GM21390 (cell line): Measurements from ENCODE around the gene MBD1.
"Not testable (repeated sequence)": the region's sequence is repeated elsewhere in the genome, so short reads cannot be mapped to it uniquely, and the experiment has no call there.

Source experiments
- ATAC-seq: cut with Tn5 transposase; IDR thresholded peaks from one replicate; pipeline ENCODE4 v1.9.1; 2021; ENCODE audit not compliant: unreplicated experiment

MBD1 gene

GRCh38 chr18:50281295-50281971 lies at the start of gene MBD1:
TSS of gene MBD1 (minus strand) at chr18:50281523. CDS start at chr18:50279992, 1,531 bp downstream.
- peak; percentile 90 for ATAC-seq

GRCh38 chr18:50330176-50330575 lies 48.9 kb upstream of the MBD1 start:
- no peak for ATAC-seq

- no peak for ATAC-seq
These were observed 46.7 kb upstream of the MBD1 start for GRCh38 chr18:50327983-50328382.

GRCh38 chr18:50320719-50321118 lies 39.4 kb upstream of the MBD1 start:
- ATAC-seq = peak; percentile 89

DNA sequence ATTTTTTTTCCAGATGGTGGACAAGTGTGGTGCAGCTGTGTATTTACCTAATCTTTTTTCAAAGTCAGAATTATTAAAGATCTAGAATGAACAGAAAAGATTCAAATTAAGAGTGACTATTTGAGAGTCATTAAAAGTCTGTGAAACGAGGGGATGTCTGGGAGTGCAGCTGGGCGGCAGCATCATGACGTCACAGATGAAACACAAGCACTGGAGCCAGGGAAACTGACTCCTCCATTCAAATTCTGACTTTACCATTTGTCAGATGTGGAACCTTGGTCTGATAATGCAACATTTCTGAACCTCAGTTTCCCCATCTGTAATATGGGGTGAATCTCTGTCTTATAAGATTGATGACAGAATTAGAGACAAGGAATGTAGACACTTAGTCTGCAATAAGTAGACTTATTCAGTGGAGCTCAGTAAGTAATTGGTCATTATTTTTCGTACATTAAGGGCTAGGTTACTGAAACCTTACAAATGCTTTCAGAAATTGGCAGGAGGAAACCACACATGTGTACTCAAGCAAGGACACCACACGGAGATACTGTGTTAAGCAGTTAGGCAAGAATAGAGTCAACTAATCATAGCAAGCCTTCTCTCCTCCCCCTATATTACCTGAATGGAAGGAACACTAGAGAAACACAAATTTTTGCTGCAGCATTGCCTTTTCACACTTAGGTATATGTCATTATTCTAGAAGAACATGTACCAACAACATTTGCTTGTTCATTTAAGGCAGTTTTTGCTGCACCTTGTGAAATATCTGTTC lies 34.0 kb upstream of the MBD1 start:
- peak; percentile 67 for ATAC-seq

DNA sequence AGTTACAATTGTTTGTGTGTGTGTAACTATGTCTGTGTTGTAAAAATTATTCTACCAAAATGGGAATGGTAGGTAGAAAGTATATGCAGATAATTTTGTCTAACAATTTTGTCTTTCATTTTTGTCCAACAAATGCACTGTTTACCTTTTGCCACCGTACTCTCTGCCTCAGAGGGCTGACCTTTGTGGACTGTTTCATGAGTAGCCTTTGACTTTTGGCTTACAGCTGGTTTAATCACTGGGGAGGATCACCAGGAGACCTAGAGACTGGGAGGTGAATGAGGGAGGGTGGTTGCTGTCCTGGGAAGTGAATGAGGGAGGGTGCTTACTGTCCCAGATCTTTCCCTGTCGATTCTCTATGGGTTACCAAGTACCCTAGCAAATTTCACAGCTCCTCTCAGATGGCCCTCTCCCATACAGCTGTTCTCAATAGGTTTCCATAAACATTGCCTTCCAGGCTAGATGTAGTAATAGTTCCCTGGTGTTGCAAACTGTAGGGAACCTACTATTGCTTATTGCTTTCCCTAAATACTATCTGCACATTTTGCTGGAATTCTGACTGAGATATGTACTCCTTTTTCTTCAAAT lies 32.6 kb upstream of the MBD1 start:
- ATAC-seq = no peak

DNA sequence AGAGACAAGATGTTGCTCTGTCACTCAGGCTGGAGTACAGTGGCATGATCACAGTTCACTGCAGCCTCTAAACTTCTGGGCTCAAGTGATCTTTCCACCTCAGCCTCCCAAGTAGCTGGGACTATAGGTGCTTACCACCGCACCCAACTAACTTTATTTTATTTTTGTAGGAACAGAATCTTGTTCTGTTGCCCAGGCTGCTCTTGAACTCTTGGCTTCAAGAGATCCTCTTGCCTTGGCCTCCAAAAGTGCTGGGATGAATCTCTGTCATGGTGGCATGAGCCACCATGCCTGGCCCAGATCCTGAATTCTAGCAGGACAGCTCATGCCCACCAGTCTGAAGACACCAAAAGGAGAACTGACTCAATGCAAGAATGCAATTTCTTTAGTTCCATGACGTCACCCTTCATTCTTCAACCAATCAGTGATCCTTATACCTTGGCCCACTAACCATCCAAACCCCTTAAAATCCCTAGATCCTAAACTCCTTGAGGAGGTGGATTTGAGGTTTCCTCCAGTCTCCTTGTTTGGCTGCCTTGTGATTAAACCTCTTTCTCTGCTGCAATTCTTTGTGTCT lies 31.8 kb upstream of the MBD1 start:
- peak; percentile 18 for ATAC-seq

GRCh38 chr18:50312296-50313030 lies 31.1 kb upstream of the MBD1 start:
- ATAC-seq = peak; percentile 74

GRCh38 chr18:50311650-50312049 lies 30.3 kb upstream of the MBD1 start:
- ATAC-seq = no peak

DNA sequence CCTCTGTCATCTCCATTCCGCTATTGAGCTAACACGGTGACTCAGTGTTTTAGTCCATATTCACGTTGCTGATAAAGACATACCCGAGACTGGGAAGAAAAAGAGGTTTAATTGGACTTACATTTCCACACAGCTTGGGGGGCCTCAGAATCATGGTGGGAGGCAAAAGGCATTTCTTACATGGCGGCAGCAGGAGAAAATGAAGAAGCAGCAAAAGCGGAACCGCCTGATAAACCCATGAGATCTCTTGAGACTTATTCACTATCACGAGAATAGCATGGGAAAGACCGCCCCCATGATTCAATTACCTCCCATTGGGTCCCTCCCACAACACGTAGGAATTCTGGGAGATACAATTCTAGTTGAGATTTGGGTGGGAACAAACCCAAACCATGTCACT lies 28.8 kb upstream of the MBD1 start:
- no peak for ATAC-seq

DNA sequence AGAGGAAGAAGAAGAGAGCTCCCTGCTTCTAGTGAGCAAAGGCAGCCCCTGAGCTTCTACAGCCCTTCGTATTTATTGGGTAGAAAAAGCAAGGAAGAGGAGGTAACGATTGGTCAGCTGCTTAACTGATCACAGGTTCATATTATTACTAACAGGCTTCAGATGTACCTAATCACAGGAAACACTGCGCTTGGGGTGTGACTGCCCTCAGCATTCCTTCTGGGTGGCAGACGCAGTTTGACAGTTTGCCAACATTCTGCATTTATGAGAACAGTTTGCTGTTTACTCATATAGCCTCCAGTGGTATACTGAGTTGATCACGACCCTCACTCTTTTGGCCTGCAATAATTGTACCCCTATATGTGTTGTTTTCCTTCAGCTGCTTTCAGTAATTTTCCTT lies 27.5 kb upstream of the MBD1 start:
- ATAC-seq = not testable (repeated sequence)

- ATAC-seq = peak; percentile 81
These were observed 26.6 kb upstream of the MBD1 start for GRCh38 chr18:50307738-50308470.

- no peak for ATAC-seq
These were observed 26.0 kb upstream of the MBD1 start for GRCh38 chr18:50307400-50307737.

DNA sequence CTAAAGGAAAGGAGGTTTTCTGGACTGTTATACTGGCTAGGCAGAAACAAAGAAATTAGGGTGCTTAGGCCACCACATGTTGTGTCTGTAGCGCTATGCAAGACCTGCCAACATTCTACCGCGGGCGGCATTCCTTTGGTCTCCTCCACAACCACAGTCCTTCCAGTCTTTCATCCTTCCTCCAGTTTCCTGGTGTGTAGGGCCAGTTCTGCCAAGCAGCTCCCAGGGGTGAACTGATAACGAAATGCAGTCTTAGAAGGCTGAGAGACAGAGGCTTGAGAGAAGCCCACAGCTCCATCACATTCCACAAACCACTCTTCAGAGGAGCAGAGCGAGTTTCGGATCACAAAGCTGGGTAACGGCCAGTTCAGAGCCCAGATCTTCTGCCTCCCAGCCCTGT lies 25.6 kb upstream of the MBD1 start:
- no peak for ATAC-seq

DNA sequence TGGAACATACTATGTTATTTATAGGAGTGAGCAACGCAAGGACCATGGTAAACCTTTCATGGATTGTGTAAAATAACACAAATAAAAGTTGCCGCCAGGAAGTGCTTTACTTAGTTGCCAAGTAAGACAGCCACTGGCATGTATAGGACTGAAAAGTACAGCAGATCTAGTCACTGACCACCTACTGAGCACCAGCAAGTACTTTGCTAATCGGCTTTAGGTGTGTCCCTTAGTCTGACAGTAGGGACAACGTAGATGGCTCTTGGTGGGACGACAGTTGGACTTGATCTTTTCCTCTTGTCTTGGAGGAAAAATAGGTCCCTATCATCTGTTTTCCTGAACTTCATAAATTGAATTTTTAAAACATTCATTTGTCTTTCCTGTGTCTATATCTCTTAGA lies 19.8 kb upstream of the MBD1 start:
- ATAC-seq = no peak

- no peak for ATAC-seq
These were observed 18.5 kb upstream of the MBD1 start for GRCh38 chr18:50299626-50300388.

- no peak for ATAC-seq
These were observed 17.3 kb upstream of the MBD1 start for GRCh38 chr18:50298443-50299284.

DNA sequence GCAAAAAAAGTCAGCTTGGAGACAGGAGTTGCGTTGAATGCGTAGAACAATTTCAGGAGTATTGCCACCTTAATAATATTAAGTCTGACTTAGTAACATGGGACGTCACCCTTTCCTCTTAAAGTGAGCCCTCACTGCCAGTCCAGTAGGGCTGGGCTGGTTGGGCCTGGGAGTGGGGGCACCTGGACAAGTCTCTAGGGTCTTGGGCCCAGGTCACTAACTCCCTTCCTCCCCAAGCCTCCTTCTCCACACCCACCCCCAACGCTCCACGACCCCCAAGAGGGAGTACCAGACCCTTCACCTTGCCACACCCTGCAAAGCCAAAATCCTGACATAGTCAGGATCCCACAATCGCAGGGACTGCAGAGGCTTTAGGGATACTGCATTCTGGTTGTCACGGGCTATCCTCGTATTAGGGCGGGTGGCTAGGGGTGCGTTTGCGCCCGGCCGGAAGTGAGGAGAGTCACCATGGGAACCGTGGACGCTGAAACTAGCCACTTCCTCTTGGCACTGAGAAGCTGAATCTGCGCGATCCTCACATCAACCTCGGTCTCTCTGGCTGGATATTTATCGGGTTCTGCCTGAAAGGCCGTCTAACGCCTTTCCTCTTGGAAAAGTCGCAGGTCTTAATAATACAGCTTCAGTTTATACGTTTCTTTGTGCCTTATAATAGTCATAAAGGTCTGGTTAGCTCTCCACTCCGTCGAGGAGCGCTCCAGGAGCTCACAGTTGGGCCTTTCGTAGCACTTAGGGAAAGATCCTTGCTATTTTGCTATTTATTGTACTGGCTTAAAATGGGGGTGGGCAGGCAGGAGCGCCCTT lies 16.5 kb upstream of the MBD1 start:
- peak; percentile 99 for ATAC-seq
